ENCODE results near the gene AGRN. TPM values are rescaled to one million over a fixed set of nuclear protein-coding genes. Genes with fewer than 3 reads are reported as not detected.

Gene AGRN
- total RNA-seq, 3 donors from 2014 or later: 32.0 to 54.4 (median 40.6) TPM

- no peak overlapping the region for H3K4me3 ChIP-seq
- ATAC-seq: no peak
- DNase-seq: no peak
- TF ChIP-seq CTCF (IDR thresholded peaks at IDR 0.05): no peak
- H3K4me1 ChIP-seq (ENCODE audit: low read depth): peaks cover 21% of the 10 kb centered on the region
- intact Hi-C loops (cut with DNase I, micrococcal nuclease): loop anchor here in 1 of 2 donors (10.0 kb wide), 1 partner anchor 83 kb away; the partner anchor contains the start of gene PERM1
- H3K9me3 ChIP-seq: no peaks in the 10 kb centered on the region
- H3K36me3 ChIP-seq (ENCODE audit: low read depth): no peaks in the 10 kb centered on the region
Measured at GRCh38 chr1:1067284-1067859, 47.5 kb downstream of the AGRN start.

- H3K9me3 ChIP-seq: no peaks in the 10 kb centered on the region
- no peaks in the 10 kb centered on the region for H3K36me3 ChIP-seq (ENCODE audit: low read depth)
- intact Hi-C loops (cut with DNase I, micrococcal nuclease): loop anchor here in 1 of 2 donors (10.0 kb wide), 1 partner anchor 83 kb away; the partner anchor contains the start of gene PERM1
- peak; percentile 55 to 79 (median 78) for DNase-seq
- ATAC-seq: peak; percentile 42
- H3K4me1 ChIP-seq (ENCODE audit: low read depth): peaks cover 21% of the 10 kb centered on the region
- H3K4me3 ChIP-seq: no peak overlapping the region
- TF ChIP-seq CTCF (IDR thresholded peaks at IDR 0.05): no peak
Measured at GRCh38 chr1:1067860-1068516, 48.1 kb downstream of the AGRN start.

- peak; percentile 84 for ATAC-seq
- H3K36me3 ChIP-seq (ENCODE audit: low read depth): no peaks in the 10 kb centered on the region
- no peak for TF ChIP-seq CTCF (IDR thresholded peaks at IDR 0.05)
Measured at GRCh38 chr1:1068517-1069055, 48.7 kb downstream of the AGRN start.

GRCh38 chr1:1069056-1069710 is 49.3 kb downstream of the AGRN start:
- ATAC-seq (peak; percentile 74), DNase-seq (peak; percentile 92 to 96 (median 93))
- no peaks in the 10 kb centered on the region for H3K36me3 ChIP-seq (ENCODE audit: low read depth)
- H3K9me3 ChIP-seq: no peaks in the 10 kb centered on the region
- intact Hi-C loops (cut with DNase I, micrococcal nuclease): loop anchor here in 1 of 2 donors (10.0 kb wide), 1 partner anchor 84 kb away; the partner anchor contains the start of gene PERM1
- no peak overlapping the region for H3K4me3 ChIP-seq
- peaks cover 15% of the 10 kb centered on the region for H3K4me1 ChIP-seq (ENCODE audit: low read depth)
- no peak for TF ChIP-seq CTCF (IDR thresholded peaks at IDR 0.05)

More at GRCh38 chr1:1068517-1069055, 48.7 kb downstream of the AGRN start:
- H3K4me3 ChIP-seq: no peak overlapping the region
- H3K9me3 ChIP-seq: no peaks in the 10 kb centered on the region
- peaks cover 21% of the 10 kb centered on the region for H3K4me1 ChIP-seq (ENCODE audit: low read depth)
- intact Hi-C loops (cut with DNase I, micrococcal nuclease): loop anchor here in 1 of 2 donors (10.0 kb wide), 1 partner anchor 84 kb away; the partner anchor contains the start of gene PERM1
- DNase-seq: peak; percentile 89
